ENCODE results near the gene ANKRD42. TPM values are rescaled to one million over a fixed set of nuclear protein-coding genes. Genes with fewer than 3 reads are reported as not detected.

Gene ANKRD42
- total and polyA plus RNA-seq, 9 of the 15 experiments (the other 6 are each of a cell fraction or from before 2014, with no cell fraction given): 2.8 to 9.1 (median 6.1) TPM

DNA sequence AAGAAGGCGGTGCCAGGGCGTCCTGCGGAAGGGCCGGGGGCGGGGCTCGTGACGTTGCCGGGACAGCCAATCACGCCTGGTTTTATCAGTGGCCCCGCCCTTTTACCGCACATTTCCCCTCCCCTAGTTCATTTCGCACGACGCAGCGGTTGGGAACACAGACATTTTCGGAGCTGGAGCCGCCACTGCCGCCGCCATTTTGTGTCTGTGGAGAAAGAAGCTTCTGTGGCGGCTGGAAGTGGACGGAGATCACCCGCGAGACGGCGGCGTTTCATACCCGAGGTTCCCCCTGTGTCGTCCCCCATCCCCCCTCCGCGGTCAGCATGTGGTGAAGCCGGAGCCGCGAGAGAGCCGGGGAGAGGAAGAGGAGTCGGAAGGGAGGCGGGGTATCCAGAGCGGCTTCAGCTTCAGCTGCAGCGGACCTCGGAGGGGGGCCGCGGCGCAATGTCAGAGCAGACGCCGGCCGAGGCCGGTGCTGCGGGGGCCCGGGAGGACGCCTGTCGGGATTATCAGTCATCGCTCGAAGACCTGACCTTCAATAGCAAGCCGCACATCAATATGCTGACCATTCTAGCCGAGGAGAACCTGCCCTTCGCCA lies 36.4 kb upstream of the ANKRD42 start, which contains the start of gene PCF11:
PCF11 (plus strand) TSS at position 136 of the 598 bp plus-strand sequence; CDS start at position 445, 309 bp downstream.
- CTCF ChIA-PET (ENCODE audit: low intra/inter-chr PET ratio): no interaction called here
- WGBS (ENCODE audit: insufficient coverage, low coverage, missing lambda C conversion rate): under 1% methylated on average over 52 of the region's 55 CpGs
- Histone ChIP-seq H3K36me3 (ENCODE audit: control insufficient read depth, insufficient read depth, low read length) (peaks cover 40% of the 10 kb centered on the region), H3K4me2 (ENCODE audit: insufficient read depth, low read length) (peak within 1 kb of the TSS; percentile 93), H3K9me3 (replicated peaks; ENCODE audit: control insufficient read depth, insufficient read depth, low read depth, low read length) (no peaks in the 10 kb centered on the region), H3K4me1 (replicated peaks in 1 of 2; ENCODE audit: control insufficient read depth in 2 of 2, insufficient read depth in 2 of 2, low read length in 2 of 2) (peaks cover 14 to 28% of the 10 kb centered on the region in 2 experiments), H3K27me3 (ENCODE audit: control insufficient read depth in 2 of 2, insufficient read depth in 2 of 2, low read length in 2 of 2) (no peaks in the 10 kb centered on the region), H2AFZ (ENCODE audit: low read depth, low read length) (peak within 1 kb of the TSS; percentile 77), H3K4me3 (peak within 1 kb of the TSS; percentile 80), H3K9ac (ENCODE audit: insufficient read depth in 1 of 2, low read depth in 2 of 2, low read length in 2 of 2) (peak within 1 kb of the TSS; percentile 98), H3K79me2 (ENCODE audit: control insufficient read depth, insufficient read depth, low read length) (peaks cover 52% of the 10 kb centered on the region), H3K9me1 (ENCODE audit: control insufficient read depth, insufficient read depth, low read length) (no peaks in the 10 kb centered on the region), H3K27ac (ENCODE audit: extremely low read depth, low read depth, low read length) (peak within 1 kb of the TSS; percentile 98), H4K20me1 (replicated peaks; ENCODE audit: control insufficient read depth, insufficient read depth, low read length) (peaks cover 26% of the 10 kb centered on the region)
- TSS peak; percentile 56 for BruUV-seq (replicated peaks)
- FAIRE-seq (no peak), DNase-seq (ENCODE audit: extremely low read depth in 1 of 4, low spot score in 3 of 4) (peak in 1 of 4 experiments; percentile 55), ATAC-seq (peak; percentile 17)
- in situ Hi-C loops (cut with MboI): no loop called here
- intact Hi-C loops (cut with micrococcal nuclease): loop anchor here (2.0 kb wide), 7 partner anchors 16 to 256 kb away; partner anchors contain the start of genes ANKRD42, CCDC90B, DDIAS and PRCP
- POLR2A ChIA-PET: interaction anchor here (0.5 to 3.6 kb wide), 22 partner anchors 9 to 335 kb away, joined by 3 to 10 read pairs (median 4); partner anchors contain the start of genes ANKRD42, DDIAS, PRCP and RAB30
- no peak for TF ChIP-seq MTA2 (IDR thresholded peaks at IDR 0.05; ENCODE audit: low read depth)
- no peak for TF ChIP-seq KDM4B (IDR thresholded peaks at IDR 0.05; ENCODE audit: borderline replicate concordance in 2 of 2, low read depth in 1 of 2)
- TF ChIP-seq ZNF134 (CRISPR knock-in tag; conservative IDR thresholded peaks at IDR 0.05): no peak
- no peak for TF ChIP-seq ZNF197 (CRISPR knock-in tag; IDR thresholded peaks at IDR 0.05; ENCODE audit: low read depth)
- peak; percentile 70; the same call in 1 of the 2 replicates for TF ChIP-seq RB1 (IDR thresholded peaks at IDR 0.05; ENCODE audit: low read depth)
- no peak for TF ChIP-seq NR4A1 (CRISPR knock-in tag; IDR thresholded peaks at IDR 0.05)
- TF ChIP-seq NR4A1 (tag; IDR thresholded peaks at IDR 0.05): no peak
- TF ChIP-seq PTRF (tag; IDR thresholded peaks at IDR 0.05): no peak
- no peak for TF ChIP-seq ZNF77 (CRISPR knock-in tag; IDR thresholded peaks at IDR 0.05)
- peak; percentile 73 for TF ChIP-seq PHF8 (IDR thresholded peaks at IDR 0.05; ENCODE audit: borderline replicate concordance, low read length)
- no peak for TF ChIP-seq ZNF239 (CRISPR knock-in tag; IDR thresholded peaks at IDR 0.05)
- TF ChIP-seq, protein P1, sequence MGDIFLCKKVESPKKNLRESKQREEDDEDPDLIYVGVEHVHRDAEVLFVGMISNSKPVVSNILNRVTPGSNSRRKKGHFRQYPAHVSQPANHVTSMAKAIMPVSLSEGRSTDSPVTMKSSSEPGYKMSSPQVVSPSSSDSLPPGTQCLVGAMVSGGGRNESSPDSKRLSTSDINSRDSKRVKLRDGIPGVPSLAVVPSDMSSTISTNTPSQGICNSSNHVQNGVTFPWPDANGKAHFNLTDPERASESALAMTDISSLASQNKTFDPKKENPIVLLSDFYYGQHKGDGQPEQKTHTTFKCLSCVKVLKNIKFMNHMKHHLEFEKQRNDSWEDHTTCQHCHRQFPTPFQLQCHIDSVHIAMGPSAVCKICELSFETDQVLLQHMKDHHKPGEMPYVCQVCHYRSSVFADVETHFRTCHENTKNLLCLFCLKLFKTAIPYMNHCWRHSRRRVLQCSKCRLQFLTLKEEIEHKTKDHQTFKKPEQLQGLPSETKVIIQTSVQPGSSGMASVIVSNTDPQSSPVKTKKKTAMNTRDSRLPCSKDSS (IDR thresholded peaks at IDR 0.05; ENCODE audit: low read depth, partially characterized antibody): no peak
- no peak for TF ChIP-seq SREBF2 (CRISPR knock-in tag; IDR thresholded peaks at IDR 0.05)
- TF ChIP-seq NR2C2 (CRISPR knock-in tag; IDR thresholded peaks at IDR 0.05): peak; percentile 74
- peak; percentile 7; the same call in 1 of the 2 replicates for TF ChIP-seq NR2C2 (tag; IDR thresholded peaks at IDR 0.05)
- TF ChIP-seq, protein P2, sequence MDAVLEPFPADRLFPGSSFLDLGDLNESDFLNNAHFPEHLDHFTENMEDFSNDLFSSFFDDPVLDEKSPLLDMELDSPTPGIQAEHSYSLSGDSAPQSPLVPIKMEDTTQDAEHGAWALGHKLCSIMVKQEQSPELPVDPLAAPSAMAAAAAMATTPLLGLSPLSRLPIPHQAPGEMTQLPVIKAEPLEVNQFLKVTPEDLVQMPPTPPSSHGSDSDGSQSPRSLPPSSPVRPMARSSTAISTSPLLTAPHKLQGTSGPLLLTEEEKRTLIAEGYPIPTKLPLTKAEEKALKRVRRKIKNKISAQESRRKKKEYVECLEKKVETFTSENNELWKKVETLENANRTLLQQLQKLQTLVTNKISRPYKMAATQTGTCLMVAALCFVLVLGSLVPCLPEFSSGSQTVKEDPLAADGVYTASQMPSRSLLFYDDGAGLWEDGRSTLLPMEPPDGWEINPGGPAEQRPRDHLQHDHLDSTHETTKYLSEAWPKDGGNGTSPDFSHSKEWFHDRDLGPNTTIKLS (IDR thresholded peaks at IDR 0.05; ENCODE audit: borderline replicate concordance, low read depth): no peak
- TF ChIP-seq SP2 (IDR thresholded peaks at IDR 0.05; ENCODE audit: extremely low read depth, low read depth, low read length, poor library complexity, severe bottlenecking): no peak
- TF ChIP-seq EGR1 (conservative IDR thresholded peaks at IDR 0.05): no peak
